Astrocyte of the spinal cord (primary cell): Measurements from ENCODE around the gene TNXB.

Experiments
- DNase-seq: peaks from one replicate; pipeline ENCODE4 v3.0.0; 2011; ENCODE audit warnings: low read depth, low spot score
- H3K4me3 ChIP-seq: 2 replicates; pipeline ENCODE4 v1.5.1; 2011; ENCODE audit warnings: low read depth, mild to moderate bottlenecking, low read length, moderate library complexity
- CTCF ChIP-seq: IDR thresholded peaks from 2 replicates; pipeline ENCODE4 v1.5.1; 2012; ENCODE audit warnings: low read depth, mild to moderate bottlenecking, low read length, inconsistent platforms
- in situ Hi-C: cut with HindIII; loops from 2 replicates; pipeline ENCODE4 v1.10.0; 2017; ENCODE audit warnings: low sequenced_read_pairs

The TNXB gene

GRCh38 chr6:32117461-32117860 is 8.3 kb upstream of the TNXB start:
- H3K4me3 ChIP-seq = no peak overlapping the region
- in situ Hi-C loops = no loop called here
- TF ChIP-seq CTCF = no peak
- no peak for DNase-seq

GRCh38 chr6:32116674-32117073 is 7.5 kb upstream of the TNXB start:
- H3K4me3 ChIP-seq = no peak overlapping the region
- in situ Hi-C loops = no loop called here
- peak; percentile 57 for TF ChIP-seq CTCF
- DNase-seq = no peak

GRCh38 chr6:32115623-32116022 is 6.5 kb upstream of the TNXB start:
- TF ChIP-seq CTCF = no peak
- no peak for DNase-seq
- no peak overlapping the region for H3K4me3 ChIP-seq
- in situ Hi-C loops = no loop called here

GRCh38 chr6:32114796-32115195 is 5.7 kb upstream of the TNXB start:
- DNase-seq = no peak
- in situ Hi-C loops = no loop called here
- TF ChIP-seq CTCF = no peak
- H3K4me3 ChIP-seq = no peak overlapping the region

GRCh38 chr6:32113386-32114352 is 4.5 kb upstream of the TNXB start:
- TF ChIP-seq CTCF = peak; percentile 51
- no peak overlapping the region for H3K4me3 ChIP-seq
- peak; percentile 93 for DNase-seq
- in situ Hi-C loops = no loop called here

GRCh38 chr6:32112431-32112980 is 3.4 kb upstream of the TNXB start:
- DNase-seq = no peak
- no peak for TF ChIP-seq CTCF
- in situ Hi-C loops = no loop called here
- H3K4me3 ChIP-seq = no peak overlapping the region
